H1 (cell line): ENCODE data around the gene RGL3. TPM values are rescaled to one million over a fixed set of nuclear protein-coding genes. Genes with fewer than 3 reads are reported as not detected.
"Not testable (repeated sequence)": the region's sequence is repeated elsewhere in the genome, so short reads cannot be mapped to it uniquely, and the experiment has no call there.

Experiments used
- CTCF ChIA-PET: fragments of 300-600 bp; sonication (Branson Sonifier 250); formaldehyde crosslinking; loops from one replicate; lab custom pipeline; 2021; ENCODE audit not compliant: partially characterized antibody; lab: Charles Lee
- POLR2A ChIA-PET: fragments of 300-600 bp; sonication (Branson Sonifier 250); formaldehyde crosslinking; loops from one replicate; lab custom pipeline; 2021; ENCODE audit warnings: inconsistent platforms; ENCODE audit not compliant: partially characterized antibody; lab: Charles Lee
- DNase-seq, 2 experiments: peaks; one replicate each; pipeline versions ENCODE4 v3.0.0 to v3.0.0-alpha.2; 2010 to 2022; ENCODE audit warnings: low spot score in 2 of 2, low read depth in 1 of 2, mixed read lengths in 1 of 2
- FAIRE-seq: peaks from 2 replicates; lab custom pipeline; 2011; peaks lifted over from hg19 to GRCh38; lab: Jason Lieb, UNC
- H2AFZ ChIP-seq: 2 replicates; pipeline ENCODE4 v1.8.1; 2012; ENCODE audit warnings: low read length, inconsistent platforms
- H2AK5ac ChIP-seq: 2 replicates; pipeline ENCODE4 v1.6.1; 2013; ENCODE audit warnings: low read depth, low read length
- H2BK120ac ChIP-seq: replicated peaks from 2 replicates; pipeline ENCODE3; 2013; ENCODE audit warnings: low read depth, low read length, inconsistent platforms
- H2BK12ac ChIP-seq: 2 replicates; pipeline ENCODE4 v1.6.1; 2013; ENCODE audit warnings: low read depth, low read length
- H2BK15ac ChIP-seq: 2 replicates; pipeline ENCODE4 v1.6.1; 2013; ENCODE audit warnings: low read length
- H2BK20ac ChIP-seq: 2 replicates; pipeline ENCODE4 v1.6.1; 2013; ENCODE audit warnings: low read length
- H2BK5ac ChIP-seq: 2 replicates; pipeline ENCODE4 v1.6.1; 2013; ENCODE audit warnings: low read depth, low read length
- H3K14ac ChIP-seq: 2 replicates; pipeline ENCODE4 v1.6.1; 2013; ENCODE audit warnings: inconsistent platforms; ENCODE audit not compliant: insufficient read length
- H3K18ac ChIP-seq: 2 replicates; pipeline ENCODE4 v1.6.1; 2013; ENCODE audit warnings: low read length; ENCODE audit errors: extremely low read depth
- H3K23ac ChIP-seq: 2 replicates; pipeline ENCODE4 v1.6.1; 2013; ENCODE audit warnings: inconsistent platforms; ENCODE audit not compliant: insufficient read length
- H3K23me2 ChIP-seq: 2 replicates; pipeline ENCODE4 v1.6.1; 2013; ENCODE audit warnings: low read depth, low read length
- H3K27ac ChIP-seq: 2 replicates; pipeline ENCODE4 v1.6.1; 2011; ENCODE audit warnings: low read depth, low read length, inconsistent platforms
- H3K27me3 ChIP-seq, 4 experiments: replicated peaks in 1 of 4; 1 replicate in 1 of 4; 2 replicates in 3 of 4; pipeline versions ENCODE4 v1.6.1 to v1.8.1; 2011 to 2013; ENCODE audit warnings: low read length in 3 of 4, mild to moderate bottlenecking in 3 of 4, inconsistent platforms in 2 of 4, mixed read lengths in 2 of 4, moderate library complexity in 1 of 4; ENCODE audit not compliant: control insufficient read depth in 3 of 4, insufficient read depth in 3 of 4; ENCODE audit errors: extremely low read depth in 1 of 4
- H3K36me3 ChIP-seq, 4 experiments: 2 replicates each; pipeline versions ENCODE4 v1.6.1 to v1.8.1; 2011 to 2013; ENCODE audit warnings: mild to moderate bottlenecking in 4 of 4, low read length in 3 of 4, moderate library complexity in 2 of 4, control low read depth in 1 of 4, inconsistent platforms in 1 of 4; ENCODE audit not compliant: insufficient read depth in 4 of 4, control insufficient read depth in 2 of 4
- H3K4ac ChIP-seq: replicated peaks from 2 replicates; pipeline ENCODE3; 2013; ENCODE audit warnings: low read length, low read depth, mixed read lengths, inconsistent platforms; ENCODE audit not compliant: insufficient read length
- H3K4me1 ChIP-seq, 4 experiments: replicated peaks in 1 of 4; 1 replicate in 1 of 4; 2 replicates in 3 of 4; pipeline versions ENCODE4 v1.6.1 to v1.8.1; 2011 to 2013; ENCODE audit warnings: low read length in 3 of 4, inconsistent platforms in 2 of 4, mixed read lengths in 1 of 4; ENCODE audit not compliant: insufficient read depth in 4 of 4, control insufficient read depth in 3 of 4
- H3K4me2 ChIP-seq, 2 experiments: 2 replicates each; pipeline versions ENCODE4 v1.6.1 to v1.8.1; 2011 to 2013; ENCODE audit warnings: low read depth in 2 of 2, low read length in 2 of 2, control low read depth in 1 of 2, inconsistent platforms in 1 of 2, mild to moderate bottlenecking in 1 of 2; ENCODE audit not compliant: insufficient read depth in 1 of 2
- H3K4me3 ChIP-seq, 4 experiments: fragments of 200-600, 300-600 bp in 1 of 4; sonication (generic), shearing (Covaris generic), sonication (Bioruptor Twin) in 1 of 4; 2 replicates each; pipeline versions ENCODE4 v1.5.1 to v1.8.1; 2011 to 2016; ENCODE audit warnings: low read length in 4 of 4, low read depth in 3 of 4, control low read depth in 2 of 4, inconsistent platforms in 2 of 4, mild to moderate bottlenecking in 2 of 4, mixed read lengths in 1 of 4, moderate library complexity in 1 of 4; ENCODE audit not compliant: insufficient read depth in 2 of 4; ENCODE audit errors: extremely low read depth in 1 of 4
- H3K56ac ChIP-seq: replicated peaks from 2 replicates; pipeline ENCODE3; 2013; ENCODE audit warnings: low read depth, mild to moderate bottlenecking, mixed read lengths, low read length, inconsistent platforms; ENCODE audit not compliant: insufficient read length
- H3K79me1 ChIP-seq: 2 replicates; pipeline ENCODE4 v1.6.1; 2013; ENCODE audit warnings: low read depth, low read length, control low read depth
- H3K79me2 ChIP-seq, 2 experiments: 2 replicates each; pipeline versions ENCODE4 v1.6.1 to v1.8.1; 2012 to 2013; ENCODE audit warnings: low read length in 2 of 2, mild to moderate bottlenecking in 2 of 2, inconsistent platforms in 1 of 2; ENCODE audit not compliant: insufficient read depth in 2 of 2, control insufficient read depth in 1 of 2
- H3K9ac ChIP-seq, 4 experiments: replicated peaks in 1 of 4; 1 replicate in 1 of 4; 2 replicates in 3 of 4; pipeline versions ENCODE4 v1.6.1 to v1.8.1; 2011 to 2013; ENCODE audit warnings: low read depth in 3 of 4, low read length in 3 of 4, control low read depth in 2 of 4, mild to moderate bottlenecking in 2 of 4, moderate library complexity in 2 of 4, inconsistent platforms in 1 of 4; ENCODE audit errors: extremely low read depth in 1 of 4
- H3K9me3 ChIP-seq, 2 experiments: 2 replicates each; pipeline versions ENCODE4 v1.6.1 to v1.8.1; 2012 to 2013; ENCODE audit warnings: mild to moderate bottlenecking in 2 of 2, moderate library complexity in 2 of 2, control low read depth in 1 of 2, inconsistent platforms in 1 of 2, low read depth in 1 of 2, low read length in 1 of 2, mixed read lengths in 1 of 2; ENCODE audit not compliant: insufficient read depth in 2 of 2
- H4K20me1 ChIP-seq, 2 experiments: replicated peaks in 1 of 2; 2 replicates each; pipeline versions ENCODE3 to v1.8.1; 2011 to 2013; ENCODE audit warnings: inconsistent platforms in 2 of 2, low read length in 2 of 2, mild to moderate bottlenecking in 1 of 2; ENCODE audit not compliant: insufficient read depth in 2 of 2, control insufficient read depth in 1 of 2
- H4K5ac ChIP-seq: 2 replicates; pipeline ENCODE4 v1.6.1; 2013; ENCODE audit warnings: low read length, low read depth, mixed read lengths, inconsistent platforms; ENCODE audit not compliant: insufficient read length
- H4K8ac ChIP-seq: 2 replicates; pipeline ENCODE4 v1.8.0; 2013; ENCODE audit warnings: mild to moderate bottlenecking, moderate library complexity, low read length, inconsistent platforms; ENCODE audit not compliant: insufficient read depth; ENCODE audit errors: extremely low read depth
- H4K91ac ChIP-seq: replicated peaks from 2 replicates; pipeline ENCODE3; 2013; ENCODE audit warnings: low read length, mixed read lengths, inconsistent platforms; ENCODE audit not compliant: insufficient read length
- WGBS, 2 experiments: shearing (Covaris generic) in 1 of 2; methylation state at CpG; one replicate each; pipeline versions ENCODE4 v1.1.6 to v1.1.7; 2013 to 2015; ENCODE audit warnings: low lambda C conversion rate in 2 of 2, mixed read lengths in 2 of 2, inconsistent platforms in 1 of 2, low coverage in 1 of 2, missing lambda C conversion rate in 1 of 2; ENCODE audit not compliant: insufficient replicate concordance in 2 of 2, insufficient coverage in 1 of 2, insufficient read length in 1 of 2; ENCODE audit errors: extremely low coverage in 1 of 2, missing lambda C conversion rate in 1 of 2; 5-methylcytosine and 5-hydroxymethylcytosine counted together
- polyA plus RNA-seq, 7 experiments: library from polyadenylated mRNA; depleted of rRNA in 3 of 7; stranded (reverse) in 5 of 7; unstranded in 2 of 7; fragments of >200 nt in 5 of 7; fragments of 200-250 nt in 2 of 7; gene quantifications; 1 replicate in 5 of 7; 2 replicates in 1 of 7; 4 replicates in 1 of 7; pipeline versions ENCODE4 v1.2.1 to v1.2.3, GENCODE V29; 2011 to 2013; ENCODE audit warnings: missing spikeins in 2 of 7, mixed read lengths in 2 of 7
- total RNA-seq: library from RNA; stranded (reverse); fragmentation: NEBNext Ultra II Directional; extraction: Animal tissue kit (Norgen Biotek cat#: 25700); gene quantifications from 2 replicates; pipeline ENCODE4 v1.2.1, GENCODE V29; 2021

The RGL3 gene
- total and polyA plus RNA-seq, 2 of the 8 experiments (the other 6 are each of a cell fraction or from before 2014, with no cell fraction given), result 36.9 to 40.9 TPM

DNA sequence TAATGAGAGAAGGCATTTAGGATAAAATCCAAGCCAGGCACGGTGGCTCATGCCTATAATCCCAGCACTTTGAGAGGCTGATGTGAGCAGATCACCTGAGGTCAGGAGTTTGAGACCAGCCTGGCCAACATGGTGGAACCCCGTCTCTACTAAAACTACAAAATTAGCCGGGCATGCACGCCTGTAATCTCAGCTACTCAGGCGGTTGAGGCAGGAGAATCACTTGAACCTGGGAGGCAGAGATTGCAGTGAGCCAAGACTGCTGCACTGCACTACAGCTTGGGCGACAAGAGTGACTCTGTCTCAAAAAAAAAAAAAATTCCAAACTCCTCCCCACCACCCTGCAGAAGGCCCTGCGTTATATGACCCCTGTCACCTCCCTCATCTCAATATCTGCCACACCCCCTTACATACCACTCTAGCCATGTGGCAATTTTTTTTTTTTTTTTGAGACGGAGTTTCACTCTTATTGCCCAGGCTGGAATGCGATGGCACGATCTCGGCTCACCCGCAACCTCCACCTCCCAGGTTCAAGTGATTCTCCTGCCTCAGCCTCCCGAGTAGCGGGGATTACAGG is 39.8 kb downstream of the RGL3 start:
- H3K9ac ChIP-seq, H4K8ac ChIP-seq, H3K4ac ChIP-seq, H3K4me2 ChIP-seq, H4K20me1 ChIP-seq, H2AFZ ChIP-seq, H3K27ac ChIP-seq, H3K79me1 ChIP-seq, H3K9me3 ChIP-seq, H2BK5ac ChIP-seq, FAIRE-seq, H2BK20ac ChIP-seq, H3K18ac ChIP-seq, H3K23ac ChIP-seq, H3K56ac ChIP-seq, H2BK15ac ChIP-seq, H2BK120ac ChIP-seq, H2BK12ac ChIP-seq, H3K27me3 ChIP-seq, H3K4me3 ChIP-seq, H3K79me2 ChIP-seq, H3K14ac ChIP-seq, H3K36me3 ChIP-seq, H4K5ac ChIP-seq, DNase-seq, H2AK5ac ChIP-seq, H4K91ac ChIP-seq: not testable (repeated sequence)
- ChIA-PET POLR2A (interaction anchor here (2.6 to 3.2 kb wide), 3 partner anchors 11 to 43 kb away, joined by 9 to 29 read pairs (median 12); no protein-coding TSS in a partner anchor), CTCF (interaction anchor here (0.7 to 16.8 kb wide), 15 partner anchors 11 to 124 kb away, joined by 4 to 197 read pairs (median 12); partner anchors contain the start of genes CCDC159, ODAD3, PRKCSH and RGL3)
- Histone ChIP-seq H3K23me2 (peaks cover 31% of the 10 kb centered on the region), H3K4me1 (peaks cover 0 to 15% (median 9%) of the 10 kb centered on the region in 4 experiments; a peak in 5 of 7 replicates)
- WGBS, 2 experiments, result 91% methylated on average over 13 of the region's 14 CpGs; no CpG with 5 or more reads in 1 of the 2 experiments
